ENCODE results near the gene SPATA1.
"Not testable (repeated sequence)": the region's sequence is repeated elsewhere in the genome, so short reads cannot be mapped to it uniquely, and the experiment has no call there.

- TF ChIP-seq CTCF (IDR thresholded peaks at IDR 0.05; ENCODE audit: low read depth, low read length); MAX (IDR thresholded peaks at IDR 0.05; ENCODE audit: low read depth, low read length); POLR2A (IDR thresholded peaks at IDR 0.05; ENCODE audit: extremely low read depth, insufficient read length); MYC (IDR thresholded peaks at IDR 0.05; ENCODE audit: low read depth, low read length): not testable (repeated sequence)
Measured at GRCh38 chr1:84594959-84595358, 88.8 kb downstream of the SPATA1 start.

All from NB4 (cell line).